H1 (cell line): Measurements from ENCODE around the gene SLC15A4. TPM values are rescaled to one million over a fixed set of nuclear protein-coding genes. Genes with fewer than 3 reads are reported as not detected.

Source experiments
- CTCF ChIA-PET: fragments of 300-600 bp; sonication (Branson Sonifier 250); formaldehyde crosslinking; loops from one replicate; lab custom pipeline; 2021; ENCODE audit not compliant: partially characterized antibody; lab: Charles Lee
- POLR2A ChIA-PET: fragments of 300-600 bp; sonication (Branson Sonifier 250); formaldehyde crosslinking; loops from one replicate; lab custom pipeline; 2021; ENCODE audit warnings: inconsistent platforms; ENCODE audit not compliant: partially characterized antibody; lab: Charles Lee
- DNase-seq, 2 experiments: peaks; one replicate each; pipeline versions ENCODE4 v3.0.0 to v3.0.0-alpha.2; 2010 to 2022; ENCODE audit warnings: low spot score in 2 of 2, low read depth in 1 of 2, mixed read lengths in 1 of 2
- FAIRE-seq: peaks from 2 replicates; lab custom pipeline; 2011; peaks lifted over from hg19 to GRCh38; lab: Jason Lieb, UNC
- H2AFZ ChIP-seq: 2 replicates; pipeline ENCODE4 v1.8.1; 2012; ENCODE audit warnings: low read length, inconsistent platforms
- H2AK5ac ChIP-seq: 2 replicates; pipeline ENCODE4 v1.6.1; 2013; ENCODE audit warnings: low read depth, low read length
- H2BK120ac ChIP-seq: replicated peaks from 2 replicates; pipeline ENCODE3; 2013; ENCODE audit warnings: low read depth, low read length, inconsistent platforms
- H2BK12ac ChIP-seq: 2 replicates; pipeline ENCODE4 v1.6.1; 2013; ENCODE audit warnings: low read depth, low read length
- H2BK15ac ChIP-seq: 2 replicates; pipeline ENCODE4 v1.6.1; 2013; ENCODE audit warnings: low read length
- H2BK20ac ChIP-seq: 2 replicates; pipeline ENCODE4 v1.6.1; 2013; ENCODE audit warnings: low read length
- H2BK5ac ChIP-seq: 2 replicates; pipeline ENCODE4 v1.6.1; 2013; ENCODE audit warnings: low read depth, low read length
- H3K14ac ChIP-seq: 2 replicates; pipeline ENCODE4 v1.6.1; 2013; ENCODE audit warnings: inconsistent platforms; ENCODE audit not compliant: insufficient read length
- H3K18ac ChIP-seq: 2 replicates; pipeline ENCODE4 v1.6.1; 2013; ENCODE audit warnings: low read length; ENCODE audit errors: extremely low read depth
- H3K23ac ChIP-seq: 2 replicates; pipeline ENCODE4 v1.6.1; 2013; ENCODE audit warnings: inconsistent platforms; ENCODE audit not compliant: insufficient read length
- H3K23me2 ChIP-seq: 2 replicates; pipeline ENCODE4 v1.6.1; 2013; ENCODE audit warnings: low read depth, low read length
- H3K27ac ChIP-seq: 2 replicates; pipeline ENCODE4 v1.6.1; 2011; ENCODE audit warnings: low read depth, low read length, inconsistent platforms
- H3K27me3 ChIP-seq, 4 experiments: replicated peaks in 1 of 4; 1 replicate in 1 of 4; 2 replicates in 3 of 4; pipeline versions ENCODE4 v1.6.1 to v1.8.1; 2011 to 2013; ENCODE audit warnings: low read length in 3 of 4, mild to moderate bottlenecking in 3 of 4, inconsistent platforms in 2 of 4, mixed read lengths in 2 of 4, moderate library complexity in 1 of 4; ENCODE audit not compliant: control insufficient read depth in 3 of 4, insufficient read depth in 3 of 4; ENCODE audit errors: extremely low read depth in 1 of 4
- H3K36me3 ChIP-seq, 4 experiments: 2 replicates each; pipeline versions ENCODE4 v1.6.1 to v1.8.1; 2011 to 2013; ENCODE audit warnings: mild to moderate bottlenecking in 4 of 4, low read length in 3 of 4, moderate library complexity in 2 of 4, control low read depth in 1 of 4, inconsistent platforms in 1 of 4; ENCODE audit not compliant: insufficient read depth in 4 of 4, control insufficient read depth in 2 of 4
- H3K4ac ChIP-seq: replicated peaks from 2 replicates; pipeline ENCODE3; 2013; ENCODE audit warnings: low read length, low read depth, mixed read lengths, inconsistent platforms; ENCODE audit not compliant: insufficient read length
- H3K4me1 ChIP-seq, 4 experiments: replicated peaks in 1 of 4; 1 replicate in 1 of 4; 2 replicates in 3 of 4; pipeline versions ENCODE4 v1.6.1 to v1.8.1; 2011 to 2013; ENCODE audit warnings: low read length in 3 of 4, inconsistent platforms in 2 of 4, mixed read lengths in 1 of 4; ENCODE audit not compliant: insufficient read depth in 4 of 4, control insufficient read depth in 3 of 4
- H3K4me2 ChIP-seq, 2 experiments: 2 replicates each; pipeline versions ENCODE4 v1.6.1 to v1.8.1; 2011 to 2013; ENCODE audit warnings: low read depth in 2 of 2, low read length in 2 of 2, control low read depth in 1 of 2, inconsistent platforms in 1 of 2, mild to moderate bottlenecking in 1 of 2; ENCODE audit not compliant: insufficient read depth in 1 of 2
- H3K4me3 ChIP-seq, 4 experiments: fragments of 200-600, 300-600 bp in 1 of 4; sonication (generic), shearing (Covaris generic), sonication (Bioruptor Twin) in 1 of 4; 2 replicates each; pipeline versions ENCODE4 v1.5.1 to v1.8.1; 2011 to 2016; ENCODE audit warnings: low read length in 4 of 4, low read depth in 3 of 4, control low read depth in 2 of 4, inconsistent platforms in 2 of 4, mild to moderate bottlenecking in 2 of 4, mixed read lengths in 1 of 4, moderate library complexity in 1 of 4; ENCODE audit not compliant: insufficient read depth in 2 of 4; ENCODE audit errors: extremely low read depth in 1 of 4
- H3K56ac ChIP-seq: replicated peaks from 2 replicates; pipeline ENCODE3; 2013; ENCODE audit warnings: low read depth, mild to moderate bottlenecking, mixed read lengths, low read length, inconsistent platforms; ENCODE audit not compliant: insufficient read length
- H3K79me1 ChIP-seq: 2 replicates; pipeline ENCODE4 v1.6.1; 2013; ENCODE audit warnings: low read depth, low read length, control low read depth
- H3K79me2 ChIP-seq, 2 experiments: 2 replicates each; pipeline versions ENCODE4 v1.6.1 to v1.8.1; 2012 to 2013; ENCODE audit warnings: low read length in 2 of 2, mild to moderate bottlenecking in 2 of 2, inconsistent platforms in 1 of 2; ENCODE audit not compliant: insufficient read depth in 2 of 2, control insufficient read depth in 1 of 2
- H3K9ac ChIP-seq, 4 experiments: replicated peaks in 1 of 4; 1 replicate in 1 of 4; 2 replicates in 3 of 4; pipeline versions ENCODE4 v1.6.1 to v1.8.1; 2011 to 2013; ENCODE audit warnings: low read depth in 3 of 4, low read length in 3 of 4, control low read depth in 2 of 4, mild to moderate bottlenecking in 2 of 4, moderate library complexity in 2 of 4, inconsistent platforms in 1 of 4; ENCODE audit errors: extremely low read depth in 1 of 4
- H3K9me3 ChIP-seq, 2 experiments: 2 replicates each; pipeline versions ENCODE4 v1.6.1 to v1.8.1; 2012 to 2013; ENCODE audit warnings: mild to moderate bottlenecking in 2 of 2, moderate library complexity in 2 of 2, control low read depth in 1 of 2, inconsistent platforms in 1 of 2, low read depth in 1 of 2, low read length in 1 of 2, mixed read lengths in 1 of 2; ENCODE audit not compliant: insufficient read depth in 2 of 2
- H4K20me1 ChIP-seq, 2 experiments: replicated peaks in 1 of 2; 2 replicates each; pipeline versions ENCODE3 to v1.8.1; 2011 to 2013; ENCODE audit warnings: inconsistent platforms in 2 of 2, low read length in 2 of 2, mild to moderate bottlenecking in 1 of 2; ENCODE audit not compliant: insufficient read depth in 2 of 2, control insufficient read depth in 1 of 2
- H4K5ac ChIP-seq: 2 replicates; pipeline ENCODE4 v1.6.1; 2013; ENCODE audit warnings: low read length, low read depth, mixed read lengths, inconsistent platforms; ENCODE audit not compliant: insufficient read length
- H4K8ac ChIP-seq: 2 replicates; pipeline ENCODE4 v1.8.0; 2013; ENCODE audit warnings: mild to moderate bottlenecking, moderate library complexity, low read length, inconsistent platforms; ENCODE audit not compliant: insufficient read depth; ENCODE audit errors: extremely low read depth
- H4K91ac ChIP-seq: replicated peaks from 2 replicates; pipeline ENCODE3; 2013; ENCODE audit warnings: low read length, mixed read lengths, inconsistent platforms; ENCODE audit not compliant: insufficient read length
- ASH2L ChIP-seq: fragments of 200-600, 300-600 bp; sonication (generic); IDR thresholded peaks from one replicate; pipeline ENCODE4 v1.7.1; 2017; ENCODE audit warnings: low read length
- BCL11A ChIP-seq, 2 experiments: IDR thresholded peaks; one replicate each; pipeline ENCODE4 v1.6.1; 2011; ENCODE audit warnings: low read depth in 2 of 2, low read length in 2 of 2, mild to moderate bottlenecking in 2 of 2
- CTBP2 ChIP-seq: IDR thresholded peaks from 2 replicates; pipeline ENCODE4 v1.7.0; 2011; ENCODE audit warnings: borderline replicate concordance, mild to moderate bottlenecking, moderate library complexity, mixed read lengths, low read length; ENCODE audit not compliant: insufficient read depth, insufficient read length
- EGR1 ChIP-seq: IDR thresholded peaks from 2 replicates; pipeline ENCODE4 v1.6.1; 2011; ENCODE audit warnings: low read depth, low read length, borderline replicate concordance
- EP300 ChIP-seq, 2 experiments: IDR thresholded peaks; 1 replicate in 1 of 2; 2 replicates in 1 of 2; pipeline ENCODE4 v1.6.1; 2011 to 2012; ENCODE audit warnings: low read depth in 2 of 2, low read length in 2 of 2, mild to moderate bottlenecking in 2 of 2, borderline replicate concordance in 1 of 2, inconsistent platforms in 1 of 2, moderate library complexity in 1 of 2
- FOSL1 ChIP-seq: IDR thresholded peaks from 2 replicates; pipeline ENCODE4 v1.6.1; 2011; ENCODE audit warnings: mild to moderate bottlenecking, low read depth, low read length, moderate library complexity; ENCODE audit not compliant: insufficient read depth
- NANOG ChIP-seq: IDR thresholded peaks from 2 replicates; pipeline ENCODE4 v1.6.1; 2011; ENCODE audit warnings: low read length, low read depth, mild to moderate bottlenecking, inconsistent platforms; ENCODE audit not compliant: insufficient read depth, poor library complexity, severe bottlenecking
- SP4 ChIP-seq: IDR thresholded peaks from 2 replicates; pipeline ENCODE4 v1.6.1; 2012; ENCODE audit warnings: low read length, inconsistent platforms
- SUZ12 ChIP-seq: fragments of 200-600 bp; sonication (generic); IDR thresholded peaks from 2 replicates; pipeline ENCODE4 v1.6.1; 2012; ENCODE audit warnings: mild to moderate bottlenecking, inconsistent platforms, low read length, moderate library complexity, mixed read lengths
- TAF1 ChIP-seq: IDR thresholded peaks from 2 replicates; pipeline ENCODE4 v1.6.1; 2011; ENCODE audit warnings: mild to moderate bottlenecking, low read depth, low read length
- WGBS, 2 experiments: shearing (Covaris generic) in 1 of 2; methylation state at CpG; one replicate each; pipeline versions ENCODE4 v1.1.6 to v1.1.7; 2013 to 2015; ENCODE audit warnings: low lambda C conversion rate in 2 of 2, mixed read lengths in 2 of 2, inconsistent platforms in 1 of 2, low coverage in 1 of 2, missing lambda C conversion rate in 1 of 2; ENCODE audit not compliant: insufficient replicate concordance in 2 of 2, insufficient coverage in 1 of 2, insufficient read length in 1 of 2; ENCODE audit errors: extremely low coverage in 1 of 2, missing lambda C conversion rate in 1 of 2; 5-methylcytosine and 5-hydroxymethylcytosine counted together
- polyA plus RNA-seq, 7 experiments: library from polyadenylated mRNA; depleted of rRNA in 3 of 7; stranded (reverse) in 5 of 7; unstranded in 2 of 7; fragments of >200 nt in 5 of 7; fragments of 200-250 nt in 2 of 7; gene quantifications; 1 replicate in 5 of 7; 2 replicates in 1 of 7; 4 replicates in 1 of 7; pipeline versions ENCODE4 v1.2.1 to v1.2.3, GENCODE V29; 2011 to 2013; ENCODE audit warnings: missing spikeins in 2 of 7, mixed read lengths in 2 of 7
- total RNA-seq: library from RNA; stranded (reverse); fragmentation: NEBNext Ultra II Directional; extraction: Animal tissue kit (Norgen Biotek cat#: 25700); gene quantifications from 2 replicates; pipeline ENCODE4 v1.2.1, GENCODE V29; 2021

The SLC15A4 gene
- total and polyA plus RNA-seq, 2 of the 8 experiments (the other 6 are each of a cell fraction or from before 2014, with no cell fraction given), result 22.7 to 26.6 TPM

DNA sequence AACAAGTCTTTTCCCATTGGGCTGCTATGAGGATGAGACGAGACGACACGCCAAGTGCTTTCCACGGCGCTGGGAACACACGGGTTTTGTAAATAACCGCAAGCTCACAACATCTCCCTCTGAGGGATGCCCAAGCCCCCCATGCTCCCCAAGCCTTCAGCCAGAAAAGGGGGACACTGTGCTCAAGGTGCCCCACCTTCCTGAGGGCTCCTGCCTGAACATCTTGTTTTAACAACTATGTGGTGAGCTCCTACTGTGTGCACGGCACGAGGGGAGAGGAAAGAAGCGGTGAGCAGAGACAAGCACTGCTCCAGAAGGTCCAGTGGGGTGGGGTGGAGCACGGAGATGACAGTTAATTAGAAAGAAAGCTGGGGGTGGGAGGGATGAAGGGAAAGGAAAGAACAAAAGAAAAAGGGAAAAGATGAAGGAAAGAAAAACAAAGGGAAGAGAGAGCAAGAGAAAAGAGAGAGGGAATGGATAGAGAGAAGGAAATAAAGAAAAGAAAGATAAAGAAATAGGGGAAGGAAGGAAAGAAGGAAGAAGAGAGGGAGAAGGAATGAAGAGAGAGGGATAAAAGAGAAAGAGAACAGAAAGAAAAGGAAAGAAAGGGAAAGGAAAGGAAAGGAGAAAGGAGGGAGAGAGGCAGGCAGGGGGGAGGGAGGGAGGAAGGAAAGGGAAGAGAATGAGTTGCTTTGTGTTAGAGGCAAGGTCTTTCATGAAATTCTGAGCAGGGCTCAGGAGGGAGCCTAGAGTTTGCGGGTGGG lies 56.8 kb downstream of the SLC15A4 start:
- Histone ChIP-seq H3K4me3 (peak overlapping the region in 2 of 4 experiments; percentile 2 to 41; a peak in 5 of 8 replicates), H2AFZ (peak overlapping the region; percentile 65; the same call in 1 of the 2 replicates), H3K4me2 (peak overlapping the region; percentile 34 to 38; a peak in 3 of 4 replicates), H4K5ac (no peak overlapping the region), H3K27me3 (peaks cover 0 to 4% (median 2%) of the 10 kb centered on the region in 4 experiments; a peak in 4 of 7 replicates), H2AK5ac (no peak overlapping the region), H3K14ac (no peak overlapping the region), H2BK120ac (no peak overlapping the region), H3K79me2 (no peaks in the 10 kb centered on the region), H3K56ac (no peak overlapping the region), H3K18ac (no peak overlapping the region), H3K4ac (no peak overlapping the region), H3K23me2 (no peaks in the 10 kb centered on the region), H3K9ac (no peak overlapping the region; a peak in 1 of 7 replicates), H2BK20ac (no peak overlapping the region), H3K9me3 (no peaks in the 10 kb centered on the region; a peak in 1 of 4 replicates), H3K27ac (no peak overlapping the region), H4K20me1 (no peaks in the 10 kb centered on the region), H3K23ac (no peak overlapping the region), H3K4me1 (peaks cover 0 to 3% (median 1%) of the 10 kb centered on the region in 4 experiments; a peak in 5 of 7 replicates), H2BK5ac (no peak overlapping the region), H2BK12ac (no peak overlapping the region), H3K36me3 (no peaks in the 10 kb centered on the region), H4K91ac (no peak overlapping the region), H2BK15ac (no peak overlapping the region; the same call in 1 of the 2 replicates), H4K8ac (no peak overlapping the region; the same call in 1 of the 2 replicates), H3K79me1 (no peaks in the 10 kb centered on the region)
- ChIA-PET POLR2A (no interaction called here), CTCF (interaction anchor here (0.7 to 7.8 kb wide), 2 partner anchors 16 to 148 kb away, joined by 3 to 47 read pairs; no protein-coding TSS in a partner anchor)
- no peak for DNase-seq
- FAIRE-seq, result no peak
- TF ChIP-seq CTBP2 (no peak), EP300 (IDR thresholded peaks at IDR 0.05; ENCODE audit: borderline replicate concordance in 1 of 2, low read depth in 2 of 2, low read length in 2 of 2) (no peak), TAF1 (no peak), SUZ12 (no peak), EGR1 (no peak), FOSL1 (no peak), SP4 (no peak), NANOG (no peak), ASH2L (no peak), BCL11A (IDR thresholded peaks at IDR 0.05; ENCODE audit: low read depth in 2 of 2, low read length in 2 of 2) (no peak)
- 84% methylated on average over 12 of the region's 12 CpGs; no CpG with 5 or more reads in 1 of the 2 experiments for WGBS, 2 experiments
